ENCODE data around the gene IL22RA2.

Gene IL22RA2

GRCh38 chr6:137197684-137198645, 24.5 kb upstream of the IL22RA2 start:
- DNase-seq: no peak

GRCh38 chr6:137193256-137194070, 20.0 kb upstream of the IL22RA2 start:
- DNase-seq: no peak

GRCh38 chr6:137192821-137193220, 19.4 kb upstream of the IL22RA2 start:
- DNase-seq: no peak

- DNase-seq: no peak
Measured at GRCh38 chr6:137191670-137192069, 18.2 kb upstream of the IL22RA2 start.

- DNase-seq: no peak
Measured at GRCh38 chr6:137191236-137191635, 17.8 kb upstream of the IL22RA2 start.

GRCh38 chr6:137190583-137191094, 17.2 kb upstream of the IL22RA2 start:
- DNase-seq: no peak

GRCh38 chr6:137188855-137189254, 15.4 kb upstream of the IL22RA2 start:
- no peak for DNase-seq

- DNase-seq: no peak
Measured at GRCh38 chr6:137185290-137185689, 11.8 kb upstream of the IL22RA2 start.

GRCh38 chr6:137182654-137183073, 9.2 kb upstream of the IL22RA2 start:
- DNase-seq: no peak

- DNase-seq: no peak
Measured at GRCh38 chr6:137181891-137182653, 8.6 kb upstream of the IL22RA2 start.

GRCh38 chr6:137177611-137178010, 4.2 kb upstream of the IL22RA2 start:
- no peak for DNase-seq

GRCh38 chr6:137176729-137177128, 3.3 kb upstream of the IL22RA2 start:
- no peak for DNase-seq

- DNase-seq: no peak
Measured at GRCh38 chr6:137175868-137176245, 2.4 kb upstream of the IL22RA2 start.

GRCh38 chr6:137175157-137175867, 1.9 kb upstream of the IL22RA2 start:
- no peak for DNase-seq

- no peak for DNase-seq
Measured at GRCh38 chr6:137172734-137173431, 561 bp downstream of the IL22RA2 start.

GRCh38 chr6:137171824-137172733, 1.4 kb downstream of the IL22RA2 start:
- DNase-seq: no peak

GRCh38 chr6:137171053-137171374, 2.4 kb downstream of the IL22RA2 start:
- no peak for DNase-seq

- no peak for DNase-seq
Measured at GRCh38 chr6:137170266-137171052, 3.0 kb downstream of the IL22RA2 start.

GRCh38 chr6:137167702-137168377, 5.6 kb downstream of the IL22RA2 start:
- no peak for DNase-seq
